GM18517 (cell line): Measurements from ENCODE around the gene APMAP.

ENCODE experiments used
- ATAC-seq: cut with Tn5 transposase; IDR thresholded peaks from one replicate; pipeline ENCODE4 v1.9.1; 2021; ENCODE audit warnings: mild to moderate bottlenecking, moderate library complexity; ENCODE audit not compliant: unreplicated experiment

APMAP gene

DNA sequence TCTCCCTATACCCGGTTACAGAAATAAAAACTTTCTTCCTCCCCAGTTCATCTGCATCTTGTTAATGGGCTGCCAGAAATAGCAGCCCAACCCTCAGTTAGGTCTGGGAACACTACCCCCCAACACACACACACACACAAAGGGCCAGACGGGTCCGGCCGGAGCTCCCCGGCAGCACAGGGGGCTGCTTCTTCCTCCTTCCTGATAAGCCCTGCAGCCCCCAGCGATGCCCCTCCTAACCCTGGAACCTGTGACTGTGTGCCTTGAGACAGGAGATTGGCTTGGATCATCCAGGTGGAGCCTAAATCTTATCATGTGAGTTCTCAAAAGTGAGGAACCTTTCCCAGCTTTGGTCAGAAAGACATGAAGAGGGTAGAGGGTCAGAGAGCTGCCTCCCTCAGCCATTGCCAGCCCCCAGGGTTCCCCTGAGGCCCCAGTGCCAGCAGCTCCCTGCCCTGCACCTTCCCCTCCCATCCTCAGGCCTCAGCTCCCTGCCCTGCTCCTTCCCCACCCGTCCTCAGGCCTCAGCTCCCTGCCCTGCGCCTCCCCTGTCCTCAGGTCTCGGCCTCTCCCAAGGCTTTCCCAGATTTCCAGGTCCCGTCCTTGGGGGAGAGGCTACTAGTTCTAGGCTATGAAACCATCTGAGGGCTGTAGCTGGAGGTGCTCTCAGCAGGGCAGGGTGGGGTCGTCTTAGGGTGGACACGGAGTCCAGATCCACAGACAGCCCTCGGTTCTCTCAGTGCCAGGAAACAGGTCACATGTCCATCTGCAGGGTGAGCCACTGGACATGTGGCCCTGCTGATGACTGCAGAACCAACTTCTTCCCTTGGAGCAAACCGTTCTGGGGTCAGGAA lies 77.9 kb downstream of the APMAP start:
- no peak for ATAC-seq

DNA sequence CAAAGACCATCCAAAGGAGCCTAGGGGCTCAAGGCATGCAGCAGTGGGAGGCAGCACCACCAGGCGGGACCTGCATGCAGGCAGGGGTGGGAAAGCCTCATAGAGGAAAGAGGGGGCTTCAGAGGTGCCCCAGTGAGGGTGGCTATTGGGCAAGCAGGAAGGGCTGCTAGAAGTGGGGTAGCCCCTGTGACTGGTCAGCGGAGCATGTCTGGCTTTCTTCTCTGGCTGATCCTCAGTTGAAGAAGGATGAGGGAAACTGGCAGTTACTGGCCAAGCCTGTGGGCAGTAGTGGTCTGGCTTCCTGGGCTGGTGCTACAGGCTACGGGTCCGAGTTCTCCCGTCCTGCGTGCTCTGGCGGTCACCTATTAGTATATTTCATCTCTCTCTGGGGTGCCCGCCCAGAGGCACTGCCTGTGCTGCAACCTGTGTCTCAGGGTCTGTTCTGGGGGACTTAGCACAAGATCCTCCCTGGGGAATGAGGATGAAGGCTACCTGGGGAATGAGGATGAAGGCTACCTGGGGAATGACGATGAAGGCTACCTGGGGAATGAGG lies 79.4 kb downstream of the APMAP start:
- ATAC-seq, result no peak
